Measurements from ENCODE around the gene NID2. TPM values are rescaled to one million over a fixed set of nuclear protein-coding genes. Genes with fewer than 3 reads are reported as not detected.

The NID2 gene
- total and polyA plus RNA-seq, 2 of the 4 experiments (the other 2 are of a cell fraction): 101 to 303 TPM

GRCh38 chr14:52018970-52019369 is 49.9 kb downstream of the NID2 start:
- Histone ChIP-seq H3K9ac (ENCODE audit: low read depth, low read length) (no peak overlapping the region), H3K14ac (replicated peaks; ENCODE audit: low read depth, low read length) (no peak overlapping the region), H3K9me1 (ENCODE audit: insufficient read depth, low read length) (peaks cover 42% of the 10 kb centered on the region), H3K4me3 (ENCODE audit: insufficient read depth, low read depth, low read length) (no peak overlapping the region), H4K20me1 (ENCODE audit: insufficient read depth, low read length) (peaks cover 3% of the 10 kb centered on the region; the same call in 1 of the 2 replicates), H3K56ac (ENCODE audit: extremely low read depth, insufficient read depth, low read length) (no peak overlapping the region), H2BK20ac (ENCODE audit: low read depth, low read length) (no peak overlapping the region), H4K8ac (ENCODE audit: low read depth in 2 of 2, low read length in 2 of 2) (no peak overlapping the region), H2AFZ (replicated peaks; ENCODE audit: low read length, poor library complexity) (peak overlapping the region; percentile 29), H3K27ac (ENCODE audit: insufficient read depth, low read length) (no peak overlapping the region), H2AK9ac (replicated peaks; ENCODE audit: low read depth, low read length, poor library complexity) (no peak overlapping the region), H3K23ac (ENCODE audit: low read depth, low read length) (no peak overlapping the region), H3K4me1 (ENCODE audit: control insufficient read depth, insufficient read depth, low read length) (peaks cover 14% of the 10 kb centered on the region), H3K27me3 (ENCODE audit: control insufficient read depth, insufficient read depth, low read length) (no peaks in the 10 kb centered on the region), H2BK15ac (ENCODE audit: low read depth, low read length) (no peak overlapping the region), H4K91ac (ENCODE audit: insufficient read depth, low read depth, low read length) (no peak overlapping the region), H3K18ac (ENCODE audit: low read depth, low read length) (no peak overlapping the region), H3K4me2 (ENCODE audit: low read depth, low read length) (no peak overlapping the region), H4K5ac (ENCODE audit: low read depth, low read length) (no peak overlapping the region), H2BK5ac (ENCODE audit: low read depth, low read length, poor library complexity, severe bottlenecking) (no peak overlapping the region), H3K79me1 (ENCODE audit: low read depth in 1 of 2, low read length in 2 of 2) (peaks cover 60 to 79% of the 10 kb centered on the region in 2 experiments), H3K4ac (ENCODE audit: low read depth, low read length) (no peak overlapping the region), H2AK5ac (ENCODE audit: low read depth, low read length) (no peak overlapping the region; the same call in 1 of the 2 replicates), H3K9me3 (ENCODE audit: control insufficient read depth, insufficient read depth, low read length) (no peaks in the 10 kb centered on the region), H3K36me3 (ENCODE audit: control insufficient read depth, insufficient read depth, low read length) (peaks cover 69% of the 10 kb centered on the region), H2BK120ac (ENCODE audit: low read depth, low read length) (no peak overlapping the region)
- ChIA-PET POLR2A (ENCODE audit: unreplicated experiment) (no interaction called here), CTCF (interaction anchor here (0.7 kb wide), 1 partner anchor 23 kb away, joined by 3 read pairs; no protein-coding TSS in a partner anchor)
- DNase-seq: no peak
- dilution Hi-C loops (cut with HindIII; ENCODE audit: low sequenced_read_pairs, unreplicated experiment) (no loop called here), in situ Hi-C loops (cut with MboI; ENCODE audit: low sequenced_read_pairs) (loop anchor here (25.0 kb wide), 1 partner anchor 693 kb away; the partner anchor contains the start of gene PSMC6), intact Hi-C loops (cut with micrococcal nuclease) (no loop called here)
- WGBS, 2 experiments (ENCODE audit: extremely low coverage in 2 of 2, insufficient read length in 1 of 2): 94% methylated on average over 2 of the region's 8 CpGs; no CpG with 5 or more reads in 1 of the 2 experiments
- TF ChIP-seq RFX5 (IDR thresholded peaks at IDR 0.05; ENCODE audit: low read depth, low read length): no peak
- TF ChIP-seq NFE2L2 (IDR thresholded peaks at IDR 0.05; ENCODE audit: low read depth, low read length): no peak
- no peak for TF ChIP-seq CTCF (conservative IDR thresholded peaks at IDR 0.05; ENCODE audit: low read depth, low read length)
- ATAC-seq (ENCODE audit: low read depth): no peak
- BruUV-seq (replicated peaks): no TSS peak
